GM18858 (cell line): ENCODE measurements around the gene PNCK.
"Not testable (repeated sequence)": the region's sequence is repeated elsewhere in the genome, so short reads cannot be mapped to it uniquely, and the experiment has no call there.

Source experiments
- ATAC-seq: cut with Tn5 transposase; IDR thresholded peaks from one replicate; pipeline ENCODE4 v1.9.1; 2021; ENCODE audit not compliant: unreplicated experiment

PNCK gene

DNA sequence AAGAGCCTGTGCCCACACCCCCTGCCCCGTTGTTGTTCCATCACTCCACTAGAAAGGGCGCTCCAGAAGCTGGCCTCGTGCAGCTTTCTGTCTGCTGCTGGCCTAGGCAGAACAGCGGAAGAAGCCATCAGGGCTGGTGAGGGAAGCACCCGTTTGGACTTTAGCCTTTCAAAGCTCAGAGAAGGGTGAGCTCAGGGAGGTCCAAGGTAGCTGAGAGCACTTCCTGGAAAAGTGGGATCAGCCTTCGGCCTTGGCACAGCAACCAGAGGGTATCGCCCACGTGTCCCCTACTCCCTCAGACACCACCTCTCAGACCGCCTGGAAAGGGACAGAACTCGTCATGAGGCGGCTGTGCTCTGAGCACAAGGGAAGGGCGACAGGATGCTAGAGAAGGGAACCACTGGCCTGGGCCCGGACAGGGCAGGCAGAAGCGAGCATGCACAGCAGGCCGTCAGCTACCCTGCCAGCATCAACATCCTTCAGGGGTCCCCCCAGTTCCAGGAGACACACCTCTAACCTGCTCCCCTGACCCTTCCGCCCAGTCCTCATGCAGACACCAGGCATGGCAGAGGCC, 25.7 kb upstream of the PNCK start:
- ATAC-seq: not testable (repeated sequence)

DNA sequence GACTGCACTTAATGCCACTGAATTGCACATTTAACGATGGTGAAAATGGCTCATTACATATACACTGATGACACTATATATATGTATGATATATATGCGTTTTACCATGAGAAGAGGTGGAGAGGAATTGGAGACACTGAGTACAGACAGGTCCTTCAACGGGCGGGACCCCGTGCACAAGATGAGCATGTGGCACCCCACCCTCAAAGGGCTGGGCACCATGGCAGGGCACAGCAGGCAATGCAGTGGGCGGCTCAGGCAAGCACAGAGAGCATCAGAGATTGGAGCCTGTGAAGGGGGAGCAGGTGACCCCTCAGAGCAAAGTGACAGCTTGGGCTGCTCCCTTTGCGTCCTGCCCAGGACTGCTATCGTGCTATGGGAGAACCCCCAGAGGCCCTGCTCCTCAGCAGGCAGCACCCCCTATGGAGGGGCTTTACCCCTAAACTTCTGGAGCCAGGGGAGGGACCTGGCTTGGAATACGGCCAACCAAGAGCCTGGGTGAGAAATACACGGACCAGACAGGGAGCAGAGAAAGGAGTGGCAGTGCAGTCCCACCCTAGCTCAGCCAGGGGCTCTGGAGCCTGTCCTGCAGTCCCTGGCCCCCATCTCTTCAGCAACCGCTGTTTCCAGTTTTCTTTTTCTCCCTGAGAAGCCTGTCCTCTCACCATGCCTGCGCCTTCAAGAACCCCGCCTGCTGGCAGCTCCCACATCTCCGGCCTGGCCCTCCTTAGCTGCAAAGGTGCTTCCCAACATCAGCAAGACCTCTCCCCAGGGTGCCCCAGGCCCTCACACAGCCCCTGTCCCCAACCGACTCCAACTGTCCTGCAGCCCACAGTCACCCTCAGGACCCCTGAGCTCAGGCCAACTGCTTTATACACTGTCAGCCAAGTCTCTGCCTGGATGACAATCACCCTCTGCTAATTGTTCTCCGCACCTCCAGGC, 24.6 kb upstream of the PNCK start:
- ATAC-seq: no peak

DNA sequence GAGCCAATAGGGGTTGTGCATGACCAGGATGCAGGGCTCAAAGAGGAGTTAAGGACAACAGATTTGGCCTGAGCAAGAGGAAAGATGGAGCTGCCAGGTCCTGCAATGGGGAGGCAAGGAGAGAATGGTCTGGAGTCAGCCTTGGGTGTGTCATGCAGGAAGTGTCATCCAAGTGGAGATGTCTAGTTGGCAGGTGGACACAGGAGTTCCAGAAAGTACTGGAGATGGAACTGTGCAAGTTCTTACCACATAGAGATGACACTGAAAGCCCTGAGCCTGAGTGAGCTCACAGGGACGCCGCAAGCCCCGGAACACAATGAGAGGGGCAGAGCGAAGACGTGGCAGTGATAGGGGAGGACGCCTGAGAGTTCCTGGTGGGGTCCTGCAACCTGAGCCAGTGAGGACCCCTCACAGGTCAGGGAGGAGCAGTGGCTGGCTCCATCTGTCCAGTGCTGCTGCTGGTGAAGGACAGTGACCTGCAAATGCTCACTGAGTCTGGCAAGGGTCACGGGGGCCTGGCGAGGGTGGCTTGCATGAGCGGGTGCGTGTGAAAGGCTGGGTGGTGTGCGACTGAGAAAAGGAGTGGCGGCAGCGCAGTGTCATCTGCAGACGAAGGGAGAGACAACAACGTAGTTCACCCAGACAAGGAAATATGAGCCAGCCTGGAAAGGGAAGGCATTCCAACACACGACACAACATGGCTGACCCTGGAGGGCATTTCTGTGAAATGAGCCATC, 23.5 kb upstream of the PNCK start:
- ATAC-seq: not testable (repeated sequence)

DNA sequence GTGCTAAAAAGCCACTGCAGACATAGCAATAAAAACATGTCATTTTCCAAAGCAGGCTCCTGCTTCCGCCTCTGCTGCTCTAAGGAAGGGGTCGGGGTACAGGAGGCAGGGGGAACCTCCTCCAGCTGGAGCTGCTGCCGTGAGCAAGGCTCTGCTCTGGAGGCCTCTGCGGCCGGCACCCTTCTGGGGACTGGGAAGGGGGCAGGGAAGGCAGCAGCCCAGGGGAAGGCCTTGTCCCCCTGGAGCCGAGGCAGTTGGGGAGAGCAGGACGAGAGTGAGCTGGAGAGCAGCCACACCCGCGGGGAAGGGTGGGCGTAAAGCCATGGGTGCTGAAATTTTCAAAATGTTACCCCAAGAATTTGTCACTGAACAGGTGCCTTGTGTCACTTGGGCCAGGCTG, 22.9 kb upstream of the PNCK start:
- not testable (repeated sequence) for ATAC-seq

DNA sequence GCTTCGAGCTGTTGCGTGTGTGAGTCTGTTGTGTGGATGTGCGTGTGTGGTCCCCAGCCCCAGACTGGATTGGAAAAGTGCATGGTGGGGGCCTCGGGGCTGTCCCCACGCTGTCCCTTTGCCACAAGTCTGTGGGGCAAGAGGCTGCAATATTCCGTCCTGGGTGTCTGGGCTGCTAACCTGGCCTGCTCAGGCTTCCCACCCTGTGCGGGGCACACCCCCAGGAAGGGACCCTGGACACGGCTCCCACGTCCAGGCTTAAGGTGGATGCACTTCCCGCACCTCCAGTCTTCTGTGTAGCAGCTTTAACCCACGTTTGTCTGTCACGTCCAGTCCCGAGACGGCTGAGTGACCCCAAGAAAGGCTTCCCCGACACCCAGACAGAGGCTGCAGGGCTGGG, 22.5 kb upstream of the PNCK start:
- ATAC-seq: no peak

DNA sequence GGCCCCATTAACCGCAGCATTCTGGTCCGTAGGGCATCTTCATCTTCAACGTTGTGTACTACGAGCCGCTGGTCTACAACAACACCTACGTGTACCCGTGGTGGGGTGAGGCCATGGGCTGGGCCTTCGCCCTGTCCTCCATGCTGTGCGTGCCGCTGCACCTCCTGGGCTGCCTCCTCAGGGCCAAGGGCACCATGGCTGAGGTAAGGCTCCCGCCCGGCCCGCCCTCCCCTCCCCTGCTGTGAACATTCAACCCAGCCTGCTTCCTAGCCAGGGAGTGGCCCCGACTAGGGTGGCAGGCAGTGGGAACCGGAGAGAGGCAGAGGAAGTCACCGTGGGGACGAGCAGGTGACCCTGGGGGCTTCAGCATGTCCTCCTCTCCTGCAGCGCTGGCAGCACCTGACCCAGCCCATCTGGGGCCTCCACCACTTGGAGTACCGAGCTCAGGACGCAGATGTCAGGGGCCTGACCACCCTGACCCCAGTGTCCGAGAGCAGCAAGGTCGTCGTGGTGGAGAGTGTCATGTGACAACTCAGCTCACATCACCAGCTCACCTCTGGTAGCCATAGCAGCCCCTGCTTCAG, 21.2 kb upstream of the PNCK start:
- no peak for ATAC-seq

DNA sequence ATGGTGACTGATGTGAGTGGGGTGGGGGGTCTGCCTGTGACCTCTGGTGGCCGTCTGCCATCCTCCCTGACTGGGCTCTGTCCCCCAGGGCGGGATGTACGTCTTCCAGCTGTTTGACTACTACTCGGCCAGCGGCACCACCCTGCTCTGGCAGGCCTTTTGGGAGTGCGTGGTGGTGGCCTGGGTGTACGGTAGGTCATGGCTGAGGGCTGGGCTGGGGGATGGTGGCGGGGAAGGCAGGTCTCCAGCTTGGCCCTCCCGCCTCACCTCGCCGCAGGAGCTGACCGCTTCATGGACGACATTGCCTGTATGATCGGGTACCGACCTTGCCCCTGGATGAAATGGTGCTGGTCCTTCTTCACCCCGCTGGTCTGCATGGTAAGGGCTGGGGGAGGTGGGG, 20.6 kb upstream of the PNCK start:
- not testable (repeated sequence) for ATAC-seq

DNA sequence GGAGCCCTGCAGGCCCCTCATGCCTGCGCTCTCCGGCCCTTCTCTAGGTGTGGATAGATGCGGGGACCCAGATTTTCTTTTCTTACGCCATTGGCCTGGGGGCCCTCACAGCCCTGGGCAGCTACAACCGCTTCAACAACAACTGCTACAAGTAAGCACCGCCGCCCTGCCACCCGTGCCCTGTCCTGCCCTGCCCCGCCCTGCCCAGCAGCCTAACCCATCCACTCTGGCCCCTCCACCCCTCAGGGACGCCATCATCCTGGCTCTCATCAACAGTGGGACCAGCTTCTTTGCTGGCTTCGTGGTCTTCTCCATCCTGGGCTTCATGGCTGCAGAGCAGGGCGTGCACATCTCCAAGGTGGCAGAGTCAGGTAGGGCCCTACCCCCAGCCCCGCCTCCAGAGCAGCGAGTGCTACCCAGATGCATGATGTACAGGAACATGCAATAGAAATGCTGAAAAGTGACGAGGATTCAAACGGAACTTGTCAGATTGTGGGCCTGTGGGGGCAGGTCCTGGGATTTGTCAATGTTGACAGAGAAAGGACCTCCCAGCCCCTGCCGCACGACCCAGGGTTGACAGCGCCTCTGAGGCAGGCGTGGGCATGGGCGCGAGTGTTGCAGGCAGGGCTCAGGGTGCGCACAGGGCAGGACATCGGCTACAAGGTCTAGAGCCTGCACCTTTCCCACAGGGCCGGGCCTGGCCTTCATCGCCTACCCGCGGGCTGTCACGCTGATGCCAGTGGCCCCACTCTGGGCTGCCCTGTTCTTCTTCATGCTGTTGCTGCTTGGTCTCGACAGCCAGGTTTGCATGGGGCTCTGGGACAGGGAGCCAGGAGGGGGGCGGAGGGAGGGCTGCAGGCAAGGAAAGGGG, 19.8 kb upstream of the PNCK start:
- no peak for ATAC-seq

DNA sequence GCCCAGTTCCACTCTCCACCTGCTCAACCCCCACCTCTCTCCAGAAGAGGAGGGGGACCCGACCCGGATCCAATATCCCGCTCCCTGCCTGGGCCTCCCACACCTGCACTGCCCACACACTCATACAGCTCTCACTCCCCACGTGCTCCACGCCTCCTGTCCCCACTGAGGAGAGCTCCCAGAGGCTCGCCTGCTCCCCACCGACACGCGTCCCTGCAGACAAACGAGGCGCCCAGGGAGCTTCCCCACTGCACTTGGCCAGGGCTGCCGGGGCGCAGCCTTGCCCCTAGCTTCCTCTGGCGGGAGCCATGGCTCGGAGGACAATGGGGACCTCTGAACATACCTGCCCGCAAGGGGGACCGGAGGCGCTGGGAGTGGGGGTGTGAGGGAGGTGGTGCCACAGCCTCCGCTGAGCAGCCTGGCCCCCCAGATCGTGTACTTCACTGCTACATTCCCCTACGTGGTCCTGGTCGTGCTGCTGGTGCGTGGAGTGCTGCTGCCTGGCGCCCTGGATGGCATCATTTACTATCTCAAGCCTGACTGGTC, 19.1 kb upstream of the PNCK start:
- ATAC-seq: no peak

DNA sequence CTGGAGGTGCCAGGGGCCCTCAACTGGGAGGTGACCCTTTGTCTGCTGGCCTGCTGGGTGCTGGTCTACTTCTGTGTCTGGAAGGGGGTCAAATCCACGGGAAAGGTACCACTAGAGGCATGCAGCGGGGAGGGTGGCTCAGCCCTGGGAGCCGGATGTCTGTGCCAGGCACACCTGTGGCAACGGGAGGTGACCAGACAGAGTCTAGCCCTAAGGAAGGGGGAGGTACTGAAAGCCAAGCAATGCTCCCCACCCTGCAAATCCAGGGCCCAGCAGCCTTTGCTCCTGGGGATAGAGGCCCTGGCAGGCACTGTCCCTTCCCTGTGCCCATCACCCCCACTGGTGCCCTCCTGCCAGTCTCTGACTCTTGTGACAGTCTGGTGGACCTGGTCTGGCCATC, 18.4 kb upstream of the PNCK start:
- no peak for ATAC-seq

DNA sequence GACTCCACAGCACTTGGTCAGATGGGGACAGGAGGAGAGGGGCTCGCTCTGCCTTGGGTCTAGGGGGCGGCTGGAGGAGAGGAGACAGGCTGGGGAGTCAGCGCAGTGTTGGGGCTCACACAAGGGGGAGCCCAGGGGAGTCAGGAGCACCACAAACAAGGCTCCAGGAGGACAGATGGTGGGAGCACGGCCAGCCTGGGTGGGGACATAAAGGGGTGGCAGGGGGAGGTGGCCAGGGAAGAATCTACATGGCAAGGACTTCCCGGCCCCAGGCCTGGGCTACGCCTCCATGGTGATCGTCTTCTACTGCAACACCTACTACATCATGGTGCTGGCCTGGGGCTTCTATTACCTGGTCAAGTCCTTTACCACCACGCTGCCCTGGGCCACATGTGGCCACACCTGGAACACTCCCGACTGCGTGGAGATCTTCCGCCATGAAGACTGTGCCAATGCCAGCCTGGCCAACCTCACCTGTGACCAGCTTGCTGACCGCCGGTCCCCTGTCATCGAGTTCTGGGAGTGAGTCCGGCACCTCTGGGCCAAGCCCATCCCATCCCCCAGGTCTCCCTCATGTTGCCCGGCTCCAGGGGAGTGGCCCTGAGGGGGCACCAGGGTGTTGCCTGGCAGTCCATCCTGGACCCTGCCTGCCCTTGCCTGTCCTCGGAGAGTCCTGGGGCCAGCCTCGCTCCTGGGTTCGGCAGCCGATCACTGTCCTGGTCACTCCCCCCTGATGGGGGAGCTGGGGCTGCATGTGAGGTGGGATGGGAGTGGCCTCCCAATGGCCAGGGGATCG, 17.6 kb upstream of the PNCK start:
- ATAC-seq: not testable (repeated sequence)

DNA sequence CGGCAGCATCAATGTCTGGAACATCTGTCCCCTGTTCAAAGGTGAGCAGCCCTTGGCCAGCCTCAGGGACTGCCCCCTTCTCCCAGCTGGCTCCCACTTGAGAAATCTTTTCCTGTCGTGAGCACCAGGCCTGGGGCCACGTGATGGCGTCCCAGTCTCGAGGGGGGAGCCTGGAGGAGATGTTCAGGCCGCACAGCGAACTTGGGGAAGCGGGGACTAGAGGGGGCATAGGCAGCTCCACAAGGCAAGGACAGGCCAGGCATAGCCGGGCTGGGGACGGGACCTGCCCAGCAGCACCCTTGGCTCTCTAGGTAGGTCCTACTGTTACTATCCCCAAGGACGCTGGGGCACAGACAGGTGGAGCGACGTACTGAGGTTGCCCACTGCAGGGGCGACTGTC, 16.9 kb upstream of the PNCK start:
- no peak for ATAC-seq

DNA sequence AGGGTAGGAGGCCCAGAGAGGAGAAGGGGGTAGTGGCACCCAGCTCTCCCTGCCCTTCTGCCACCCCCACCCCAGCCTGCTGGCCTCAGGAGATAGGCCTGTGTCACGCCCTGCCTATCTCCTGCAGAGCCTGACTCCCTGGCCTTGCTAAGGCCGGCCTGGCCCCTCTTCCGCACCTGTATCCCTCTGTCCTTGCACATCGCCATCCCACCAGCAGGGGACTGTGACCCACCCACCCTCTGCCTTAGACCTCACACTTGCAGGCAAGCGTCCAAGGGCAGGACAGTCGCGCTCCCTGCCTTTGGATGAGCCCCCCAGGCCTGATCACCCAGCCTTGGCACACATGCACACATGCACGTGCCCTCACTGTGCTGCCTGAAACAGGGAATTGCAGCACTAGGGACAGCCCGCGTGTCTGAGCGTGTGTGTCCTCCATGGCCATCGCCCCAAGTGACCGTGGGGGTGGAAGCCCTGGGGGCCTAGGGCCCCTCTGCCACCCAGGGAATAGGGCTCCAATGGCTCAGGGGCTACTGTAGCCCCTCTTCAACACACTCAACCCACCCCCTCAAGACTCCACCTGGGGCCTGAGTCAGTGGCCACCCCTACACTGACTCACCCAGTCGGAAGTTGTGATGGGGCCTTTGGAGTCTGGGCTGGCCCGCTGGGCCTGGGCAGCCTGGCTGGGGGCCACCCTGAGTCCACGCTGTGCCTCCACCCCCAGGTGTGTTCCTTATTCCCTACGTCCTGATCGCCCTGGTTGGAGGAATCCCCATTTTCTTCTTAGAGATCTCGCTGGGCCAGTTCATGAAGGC, 16.2 kb upstream of the PNCK start:
- ATAC-seq: no peak

DNA sequence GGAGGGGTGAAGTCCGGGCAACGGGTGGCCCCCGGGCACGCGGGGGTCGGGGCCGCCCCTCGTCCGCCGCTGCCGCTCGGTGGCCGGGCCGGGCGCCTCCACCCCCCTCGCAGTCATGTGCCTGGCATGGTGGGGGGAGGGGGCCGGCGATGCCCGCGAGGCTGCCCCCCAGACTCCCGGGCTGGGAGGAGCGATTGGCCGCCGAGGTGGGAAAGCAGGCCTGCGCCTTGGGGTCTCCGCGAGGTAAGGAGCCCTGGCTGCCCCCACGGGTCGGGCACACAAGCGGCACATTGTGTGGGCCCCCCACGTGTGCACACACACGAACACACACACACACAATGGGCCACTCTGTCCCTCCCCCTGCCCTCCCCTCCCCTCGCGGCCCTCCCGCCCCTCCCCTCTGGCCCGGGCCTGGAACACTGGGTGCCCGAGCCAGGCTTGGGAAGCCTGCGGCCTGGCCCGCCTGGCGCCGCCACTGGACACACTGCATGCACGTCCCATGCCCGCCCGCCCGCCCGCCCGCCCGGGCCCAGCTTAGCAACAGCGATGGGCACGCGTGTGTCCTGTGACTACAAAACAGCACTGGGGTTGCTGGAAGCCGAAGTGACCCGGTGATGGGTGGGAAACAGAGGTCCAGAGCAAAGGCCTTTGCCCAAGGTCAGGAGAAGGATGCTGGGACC, 15.4 kb upstream of the PNCK start:
- no peak for ATAC-seq

DNA sequence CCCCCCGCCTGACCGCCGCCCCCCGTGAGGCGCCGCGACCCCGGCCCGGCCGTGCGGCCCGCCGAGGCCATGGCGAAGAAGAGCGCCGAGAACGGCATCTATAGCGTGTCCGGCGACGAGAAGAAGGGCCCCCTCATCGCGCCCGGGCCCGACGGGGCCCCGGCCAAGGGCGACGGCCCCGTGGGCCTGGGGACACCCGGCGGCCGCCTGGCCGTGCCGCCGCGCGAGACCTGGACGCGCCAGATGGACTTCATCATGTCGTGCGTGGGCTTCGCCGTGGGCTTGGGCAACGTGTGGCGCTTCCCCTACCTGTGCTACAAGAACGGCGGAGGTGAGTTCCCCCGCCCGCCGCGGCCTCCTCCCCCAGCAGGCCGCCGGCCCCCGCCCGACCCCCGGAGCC, 14.9 kb upstream of the PNCK start:
- ATAC-seq: no peak

DNA sequence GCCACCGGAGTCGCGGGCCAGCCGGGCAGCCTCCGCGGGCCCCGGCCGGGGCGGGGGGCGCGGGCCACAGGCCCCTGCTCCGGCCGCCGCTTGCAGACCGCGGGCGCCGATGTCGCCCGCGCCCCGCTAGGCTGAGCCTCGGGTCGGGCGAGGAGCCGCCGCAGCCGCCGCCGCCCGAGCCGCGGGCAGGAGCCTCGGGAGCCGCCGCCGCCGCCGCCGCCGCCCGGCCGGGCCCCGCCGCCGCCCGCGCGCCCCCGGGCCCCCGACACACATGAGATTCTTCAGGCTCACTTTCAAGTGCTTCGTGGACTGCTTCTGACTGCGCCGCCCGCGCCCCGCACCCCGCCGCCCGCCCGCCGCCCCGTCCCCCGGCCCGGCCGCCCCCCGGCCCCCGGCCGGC, 14.5 kb upstream of the PNCK start:
- no peak for ATAC-seq

DNA sequence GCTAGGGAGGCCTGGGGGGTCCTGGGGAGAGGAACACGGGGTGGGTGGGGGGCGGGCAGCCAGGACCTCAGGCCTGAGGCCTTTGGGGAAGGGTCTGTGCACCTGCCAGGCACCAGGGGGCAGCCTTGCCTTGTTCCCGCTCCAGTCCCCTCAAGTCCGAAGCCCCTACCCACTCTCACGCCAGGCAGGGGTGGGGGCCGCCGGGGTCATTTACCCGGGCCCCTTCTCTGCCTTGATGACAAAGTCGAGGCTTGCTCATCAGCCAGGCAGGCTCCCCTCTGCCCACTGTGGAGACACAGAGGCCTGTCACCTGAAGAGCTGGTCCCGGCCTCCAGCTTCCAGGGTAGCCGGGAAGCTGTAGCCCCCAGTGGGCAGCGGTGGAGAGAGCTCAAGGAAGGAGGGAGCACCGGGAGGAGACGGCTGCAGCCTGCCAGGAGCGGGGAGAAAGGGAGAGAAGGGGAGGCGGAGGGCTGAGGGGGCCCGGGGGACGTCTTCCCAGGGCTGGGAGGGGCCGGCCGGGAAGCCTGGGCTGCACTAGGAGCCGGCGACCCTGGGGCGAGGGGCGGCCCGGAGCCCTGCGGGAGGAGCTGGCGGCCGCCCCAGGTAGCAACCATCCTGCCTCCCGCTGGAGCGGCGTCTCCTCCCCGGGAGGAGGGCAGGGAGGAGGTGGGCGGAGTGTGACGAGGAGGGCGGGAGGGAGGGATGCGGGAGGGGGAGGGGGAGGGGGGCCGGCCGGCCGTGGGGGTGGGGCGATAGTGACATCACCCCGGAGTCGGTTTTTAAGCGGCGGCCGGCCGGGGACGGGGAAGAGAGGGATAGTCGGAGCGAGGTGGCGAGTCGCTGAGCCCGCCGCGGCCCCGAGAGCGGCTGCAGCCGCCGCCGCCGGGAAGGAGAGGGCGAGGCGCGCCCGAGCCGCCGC, 13.8 kb upstream of the PNCK start, which contains the start of gene SLC6A8:
Gene SLC6A8 (plus strand): TSS at position 806 of the 919 bp plus-strand sequence. CDS start 649 bp downstream, outside the sequence.
- ATAC-seq: no peak
